Stimulated activated CD4-positive, alpha-beta T cell treated with anti-CD3 and anti-CD28 coated beads, Interleukin-4, amount 100 ng/mL, for 4 hours (primary cell): Measurements from ENCODE around the gene LMNTD2.

Experiments
- DNase-seq, 2 experiments: peaks; one replicate each; pipeline ENCODE4 v3.0.0-alpha.2; 2020

The LMNTD2 gene, protein sequence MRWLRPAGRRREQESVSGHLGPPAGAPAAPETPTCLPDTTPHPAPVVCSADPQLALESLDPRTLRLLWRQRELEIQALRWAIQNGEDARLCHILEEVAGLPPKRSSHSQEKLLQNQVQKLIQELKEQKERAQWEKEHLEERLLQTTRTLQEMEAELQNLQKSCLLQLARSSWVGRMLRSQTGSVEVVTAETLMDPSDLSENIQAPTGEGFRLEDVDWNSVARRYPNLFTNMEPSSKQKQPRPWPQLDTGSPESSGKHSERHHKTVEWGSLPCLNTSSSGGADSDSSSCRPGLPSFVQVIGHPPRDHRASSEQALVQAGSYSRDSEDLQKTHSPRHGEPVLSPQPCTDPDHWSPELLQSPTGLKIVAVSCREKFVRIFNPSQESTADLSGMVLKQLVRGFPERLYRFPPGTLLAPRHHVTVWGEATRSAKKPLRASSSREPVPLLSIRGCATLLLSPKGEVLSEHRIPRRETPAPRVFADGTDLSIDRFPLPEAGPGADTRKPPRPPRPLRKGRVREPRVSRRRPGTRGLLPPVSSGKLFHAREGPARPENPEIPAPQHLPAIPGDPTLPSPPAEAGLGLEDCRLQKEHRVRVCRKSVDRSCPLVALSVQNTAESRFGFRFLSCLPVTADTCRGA

DNA sequence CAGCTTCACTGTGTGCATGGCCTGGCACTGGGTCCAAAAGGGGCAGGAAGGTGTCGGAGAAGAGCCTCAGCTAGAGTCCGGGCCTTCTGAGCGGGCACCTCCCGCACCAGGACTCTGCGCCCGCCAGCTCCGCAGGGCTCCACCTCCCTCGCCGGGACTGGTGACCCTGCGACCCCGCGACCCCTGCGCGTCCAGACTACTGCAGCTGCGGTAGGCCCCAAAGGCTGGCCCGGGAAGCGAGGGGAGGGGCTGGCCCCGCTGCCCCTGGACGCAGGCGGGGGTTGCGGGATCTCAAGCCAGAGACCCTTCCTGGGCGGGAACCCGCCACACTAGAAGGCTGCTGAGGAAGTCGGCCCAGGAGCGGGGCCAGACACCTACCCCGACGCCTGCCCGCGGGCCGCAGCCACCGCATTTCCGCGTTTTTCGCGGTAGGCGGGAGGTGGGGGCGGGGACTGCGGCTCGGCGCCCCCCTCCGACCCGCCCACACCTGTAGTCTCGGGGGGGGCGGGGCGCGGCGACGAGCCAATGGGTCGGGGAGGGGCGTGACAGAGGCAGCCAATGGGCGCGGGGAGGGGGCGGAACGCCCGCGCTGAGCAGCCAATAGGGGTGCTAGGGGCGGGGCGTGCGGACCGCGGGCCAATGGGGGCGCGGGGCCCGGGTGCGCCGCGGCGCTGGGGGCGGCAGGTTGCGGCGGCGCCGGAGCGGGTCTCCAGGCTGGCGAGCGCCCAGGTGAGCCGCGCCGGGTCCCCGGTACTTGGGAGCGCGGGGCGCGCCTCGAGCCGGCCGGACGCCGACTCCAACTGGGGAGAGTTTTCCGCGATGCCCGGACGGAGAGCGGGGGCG lies at the start of gene LMNTD2, which contains the start of gene RASSF7:
TSS of gene LMNTD2 (minus strand) at position 434 of the 843 bp plus-strand sequence. CDS start at position 412, 22 bp downstream.
TSS of gene RASSF7 (plus strand) at position 666 of the 843 bp plus-strand sequence. CDS start 799 bp downstream, outside the sequence.
- DNase-seq: peak; percentile 95 to 97

DNA sequence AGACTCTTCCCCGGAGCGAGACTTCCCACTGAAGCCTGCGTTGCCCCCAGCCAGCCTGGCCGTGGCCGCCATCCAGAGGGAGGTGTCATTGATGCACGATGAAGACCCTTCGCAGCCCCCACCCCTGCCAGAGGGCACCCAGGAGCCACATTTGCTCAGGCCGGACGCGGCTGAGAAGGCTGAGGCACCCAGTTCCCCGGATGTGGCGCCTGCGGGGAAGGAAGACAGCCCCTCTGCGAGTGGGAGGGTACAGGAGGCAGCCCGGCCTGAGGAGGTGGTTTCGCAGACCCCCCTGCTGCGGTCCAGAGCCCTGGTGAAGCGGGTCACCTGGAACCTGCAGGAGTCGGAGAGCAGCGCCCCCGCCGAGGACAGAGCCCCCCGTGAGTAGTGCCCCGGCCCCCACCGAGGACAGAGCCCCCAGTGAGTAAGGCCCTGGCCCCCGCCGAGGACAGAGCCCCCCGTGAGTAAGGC lies 48.8 kb upstream of the LMNTD2 start:
- no peak for DNase-seq

DNA sequence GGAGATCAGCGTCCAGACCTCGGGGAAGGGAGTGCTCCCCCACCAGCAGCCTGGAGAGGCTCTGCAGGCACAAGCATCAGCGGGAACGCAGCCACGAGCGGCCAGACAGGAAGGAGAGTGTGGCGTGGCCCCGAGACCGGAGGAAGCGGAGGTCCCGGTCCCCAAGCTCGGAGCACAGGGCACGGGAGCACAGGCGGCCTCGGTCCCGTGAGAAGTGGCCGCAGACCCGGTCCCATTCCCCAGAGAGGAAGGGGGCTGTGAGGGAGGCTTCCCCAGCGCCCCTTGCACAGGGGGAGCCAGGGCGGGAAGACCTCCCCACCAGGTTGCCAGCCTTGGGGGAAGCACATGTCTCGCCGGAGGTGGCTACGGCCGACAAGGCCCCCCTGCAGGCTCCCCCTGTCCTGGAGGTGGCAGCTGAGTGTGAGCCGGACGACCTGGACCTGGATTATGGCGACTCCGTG lies 48.3 kb upstream of the LMNTD2 start:
- DNase-seq: no peak

DNA sequence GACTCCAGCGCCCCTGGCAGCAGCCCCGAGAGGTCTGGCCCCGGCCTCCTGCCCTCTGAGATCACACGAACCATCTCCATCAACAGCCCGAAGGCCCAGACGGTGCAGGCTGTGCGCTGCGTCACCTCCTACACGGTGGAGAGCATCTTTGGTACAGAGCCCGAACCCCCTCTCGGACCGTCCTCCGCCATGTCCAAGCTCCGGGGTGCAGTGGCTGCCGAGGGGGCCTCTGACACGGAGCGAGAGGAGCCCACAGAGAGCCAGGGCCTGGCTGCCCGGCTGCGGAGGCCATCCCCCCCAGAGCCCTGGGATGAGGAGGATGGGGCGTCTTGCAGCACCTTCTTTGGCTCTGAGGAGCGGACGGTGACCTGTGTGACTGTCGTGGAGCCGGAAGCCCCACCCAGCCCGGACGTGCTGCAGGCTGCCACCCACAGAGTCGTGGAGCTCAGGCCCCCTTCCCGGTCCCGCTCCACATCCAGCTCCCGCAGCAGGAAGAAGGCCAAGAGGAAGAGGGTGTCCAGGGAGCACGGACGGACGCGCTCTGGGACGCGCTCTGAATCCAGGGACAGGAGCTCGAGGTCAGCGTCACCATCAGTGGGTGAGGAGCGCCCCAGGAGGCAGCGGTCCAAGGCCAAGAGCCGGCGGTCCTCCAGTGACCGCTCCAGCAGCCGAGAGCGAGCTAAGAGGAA lies 47.6 kb upstream of the LMNTD2 start:
- no peak for DNase-seq

DNA sequence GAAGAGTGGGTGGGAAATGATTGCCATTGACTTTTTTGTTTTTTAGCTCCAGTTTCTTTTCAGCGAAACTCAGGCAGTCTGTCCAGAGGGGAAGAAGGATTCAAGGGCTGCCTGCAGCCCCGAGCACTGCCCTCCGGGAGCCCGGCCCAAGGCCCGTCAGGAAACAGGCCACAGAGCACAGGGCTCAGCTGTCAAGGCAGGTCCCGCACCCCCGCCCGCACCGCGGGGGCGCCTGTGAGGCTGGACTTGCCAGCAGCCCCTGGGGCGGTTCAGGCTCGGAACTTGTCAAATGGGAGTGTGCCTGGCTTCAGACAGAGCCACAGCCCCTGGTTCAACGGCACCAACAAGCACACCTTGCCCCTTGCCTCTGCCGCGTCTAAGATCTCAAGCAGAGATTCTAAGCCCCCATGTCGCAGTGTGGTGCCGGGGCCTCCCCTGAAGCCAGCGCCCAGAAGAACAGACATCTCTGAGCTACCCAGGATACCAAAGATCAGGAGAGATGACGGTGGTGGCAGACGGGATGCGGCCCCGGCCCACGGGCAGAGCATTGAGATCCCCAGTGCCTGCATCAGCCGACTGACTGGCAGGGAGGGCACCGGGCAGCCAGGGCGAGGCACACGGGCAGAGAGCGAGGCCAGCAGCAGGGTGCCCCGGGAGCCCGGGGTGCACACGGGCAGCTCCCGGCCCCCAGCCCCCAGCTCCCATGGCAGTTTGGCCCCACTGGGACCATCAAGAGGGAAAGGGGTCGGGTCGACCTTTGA lies 46.7 kb upstream of the LMNTD2 start:
- no peak for DNase-seq

DNA sequence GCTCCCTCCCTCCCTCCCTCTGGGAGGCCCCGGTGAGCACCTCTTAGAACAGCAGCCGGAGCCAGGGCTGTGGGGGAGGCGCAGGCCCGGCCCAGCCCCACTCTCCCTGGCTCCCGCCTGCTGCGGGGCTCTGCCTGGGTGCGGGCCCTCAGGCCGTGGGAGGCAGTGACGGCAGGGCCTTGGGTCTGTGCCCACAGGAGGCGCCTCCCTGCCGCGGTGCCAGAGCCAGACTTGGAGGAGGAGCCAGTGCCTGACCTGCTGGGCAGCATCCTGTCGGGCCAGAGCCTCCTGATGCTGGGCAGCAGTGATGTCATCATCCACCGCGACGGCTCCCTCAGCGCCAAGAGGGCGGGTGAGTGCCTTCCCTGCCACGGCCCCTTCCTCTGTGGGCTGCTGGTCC lies 45.7 kb upstream of the LMNTD2 start:
- no peak for DNase-seq

DNA sequence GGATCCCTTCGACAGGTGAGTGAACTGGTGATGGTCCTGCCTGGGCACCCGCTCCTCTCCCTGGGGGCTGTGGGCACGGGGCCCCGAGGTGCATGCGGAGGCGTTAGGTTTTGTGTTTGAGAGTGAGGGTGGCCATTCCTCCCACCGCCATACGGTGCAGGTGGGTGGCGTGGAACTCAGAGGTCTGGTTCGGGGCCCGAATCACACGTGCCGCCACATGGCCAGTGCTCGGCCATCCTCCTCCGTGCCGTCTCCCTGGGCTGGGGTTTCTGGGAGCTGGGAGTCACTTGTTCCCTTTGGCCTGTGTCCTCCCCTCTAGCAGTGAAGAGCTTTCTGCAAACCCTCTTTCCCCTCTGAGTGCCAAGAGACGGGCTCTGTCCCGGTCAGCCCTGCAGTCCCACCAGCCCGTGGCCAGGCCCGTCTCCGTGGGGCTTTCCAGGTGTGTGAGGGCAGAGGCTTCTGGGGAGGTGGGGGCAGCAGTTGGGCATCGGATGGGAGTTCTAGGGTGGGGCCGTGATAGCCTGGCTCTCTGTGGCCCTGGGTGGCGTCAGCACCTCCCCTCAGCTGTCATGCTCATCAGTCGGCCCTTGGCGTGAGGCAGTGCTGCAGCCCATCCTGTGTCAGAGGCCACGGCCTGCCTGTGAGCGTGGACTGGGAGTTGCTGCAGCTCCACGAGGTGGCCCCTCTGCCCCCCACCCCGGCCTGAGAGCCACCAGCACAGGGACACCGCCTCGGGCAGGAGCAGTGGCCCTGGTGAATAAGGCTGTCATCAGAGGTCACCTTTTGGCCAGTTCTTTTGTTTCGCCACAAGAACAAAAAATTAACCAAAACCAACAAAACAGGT lies 45.0 kb upstream of the LMNTD2 start:
- DNase-seq: no peak

DNA sequence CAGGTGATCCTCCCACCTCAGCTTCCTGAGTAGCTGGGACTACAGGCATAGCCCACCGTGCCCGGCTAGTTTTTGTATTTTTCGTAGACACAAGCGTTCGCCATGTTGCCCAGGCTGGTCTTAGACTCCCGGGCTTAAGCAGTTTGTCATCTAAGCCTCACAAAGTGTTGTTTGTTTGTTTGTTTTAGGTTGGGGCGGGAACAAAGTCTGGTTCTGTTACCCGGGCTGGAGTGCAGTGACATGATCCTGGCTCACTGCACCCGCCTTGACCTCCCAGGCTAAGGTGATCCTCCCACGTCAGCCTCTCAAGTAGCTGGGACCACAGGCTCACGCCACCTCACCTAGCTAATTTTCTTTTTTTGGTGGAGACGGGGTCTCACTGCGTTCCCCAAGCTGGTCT lies 42.6 kb upstream of the LMNTD2 start:
- DNase-seq: no peak

DNA sequence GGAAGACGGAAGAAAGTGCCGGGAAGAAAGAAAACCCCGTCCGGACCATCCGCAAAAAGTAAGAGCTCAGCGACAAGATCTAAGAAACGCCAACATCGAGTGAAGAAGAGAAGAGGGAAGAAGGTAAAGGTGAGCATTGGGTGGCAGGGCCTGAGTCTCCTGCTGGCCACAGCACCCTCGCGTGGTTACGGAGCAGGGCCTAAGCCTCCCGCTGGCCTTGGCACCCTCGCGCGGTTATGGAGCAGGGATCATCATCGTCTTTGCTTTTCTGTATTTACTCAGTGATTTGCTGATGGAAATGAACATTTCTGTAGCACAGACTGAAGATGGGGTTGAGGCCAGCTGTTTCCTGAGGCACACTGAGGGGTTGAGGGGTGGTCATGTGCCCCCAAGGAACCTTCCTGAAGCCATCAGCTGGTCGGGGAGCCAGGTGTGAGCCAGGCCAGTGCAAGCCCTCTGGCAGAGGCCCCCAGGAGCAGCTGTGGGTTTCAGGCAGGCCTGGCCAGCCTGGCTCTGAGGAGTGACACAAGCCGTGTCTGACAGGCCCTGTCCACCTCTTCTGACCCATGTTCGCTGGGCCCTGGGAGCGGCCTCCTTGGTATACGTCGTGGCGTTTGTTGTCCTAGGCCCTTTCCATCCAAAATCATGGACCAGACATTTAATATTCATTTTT lies 41.2 kb upstream of the LMNTD2 start:
- no peak for DNase-seq

DNA sequence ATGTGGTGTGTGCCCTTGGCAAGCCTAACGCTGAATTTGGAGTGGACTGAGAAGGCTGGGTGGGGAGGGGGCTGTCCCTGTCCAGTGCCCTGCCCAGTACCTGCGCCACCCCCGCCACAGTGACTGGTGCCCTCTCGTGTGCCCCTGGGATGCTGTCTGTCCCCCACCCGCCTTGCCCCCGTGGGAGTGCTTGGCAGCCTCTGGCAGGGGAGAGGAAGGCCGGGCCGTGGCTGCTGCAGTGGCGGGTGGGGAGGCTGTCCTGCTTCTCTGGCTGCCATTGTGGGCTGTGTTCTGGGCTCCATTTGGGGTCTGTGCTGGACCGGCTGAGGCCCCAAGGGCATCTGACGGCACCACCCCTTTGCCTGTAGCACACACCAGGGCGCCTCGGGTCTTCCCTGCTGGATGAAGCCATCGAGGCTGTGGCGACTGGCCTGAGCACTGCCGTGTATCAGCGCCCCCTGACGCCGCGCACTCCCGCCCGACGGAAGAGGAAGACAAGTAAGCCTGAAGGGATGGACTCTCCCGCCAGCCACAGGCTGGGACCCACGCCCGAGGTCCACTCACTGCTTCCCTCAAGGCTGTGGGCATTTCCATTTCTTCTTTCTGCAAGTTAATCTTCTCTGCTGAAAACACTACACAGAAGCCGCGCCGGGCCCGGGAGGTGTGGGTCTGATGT lies 37.6 kb upstream of the LMNTD2 start:
- DNase-seq: no peak

DNA sequence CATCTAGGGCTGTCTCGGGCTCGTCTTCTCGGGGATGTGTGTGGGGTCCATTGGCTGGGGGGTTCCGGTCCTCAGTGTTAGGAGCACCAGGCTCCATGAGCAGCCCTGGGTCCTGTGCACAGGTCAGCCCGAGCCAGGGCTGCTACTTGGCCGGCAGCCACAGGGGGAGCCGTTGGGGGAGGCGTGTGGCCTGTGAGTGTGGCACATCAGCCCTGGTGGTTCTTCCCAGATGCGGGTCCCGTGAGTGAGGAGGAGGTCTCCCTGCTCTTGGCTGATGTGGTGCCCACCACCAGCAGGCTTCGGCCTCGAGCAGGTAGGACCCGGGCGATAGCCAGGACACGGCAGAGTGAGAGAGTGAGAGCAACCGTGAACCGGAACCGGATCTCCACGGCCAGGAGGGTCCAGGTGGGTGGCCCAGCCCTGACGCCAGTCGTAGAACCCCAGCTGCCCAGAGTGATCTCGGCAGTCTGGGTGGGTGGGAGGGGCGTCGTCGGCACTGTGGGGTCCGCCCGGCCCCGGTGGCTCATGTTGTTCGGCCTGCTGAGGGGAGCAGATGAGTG lies 36.7 kb upstream of the LMNTD2 start:
- DNase-seq: no peak

DNA sequence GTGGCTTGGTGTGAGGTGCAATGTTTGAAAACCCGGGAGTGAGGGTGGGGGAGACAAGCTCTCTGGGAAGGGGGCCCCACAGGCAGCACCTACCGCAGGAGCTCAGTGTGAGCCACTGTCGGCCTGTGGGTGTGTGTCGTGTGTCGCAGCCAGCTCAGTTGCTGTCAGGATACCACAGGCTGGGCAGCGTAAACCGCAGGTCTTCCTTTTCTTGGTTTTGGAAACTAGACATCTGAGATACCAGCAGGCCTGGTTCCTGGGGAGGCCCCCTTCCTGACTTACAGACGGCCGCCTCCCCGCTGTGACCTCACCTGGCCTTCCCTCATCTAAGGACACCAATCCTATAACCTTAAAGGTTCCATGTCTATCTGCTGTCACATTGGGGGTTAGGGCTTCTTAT lies 35.8 kb upstream of the LMNTD2 start:
- DNase-seq: no peak

DNA sequence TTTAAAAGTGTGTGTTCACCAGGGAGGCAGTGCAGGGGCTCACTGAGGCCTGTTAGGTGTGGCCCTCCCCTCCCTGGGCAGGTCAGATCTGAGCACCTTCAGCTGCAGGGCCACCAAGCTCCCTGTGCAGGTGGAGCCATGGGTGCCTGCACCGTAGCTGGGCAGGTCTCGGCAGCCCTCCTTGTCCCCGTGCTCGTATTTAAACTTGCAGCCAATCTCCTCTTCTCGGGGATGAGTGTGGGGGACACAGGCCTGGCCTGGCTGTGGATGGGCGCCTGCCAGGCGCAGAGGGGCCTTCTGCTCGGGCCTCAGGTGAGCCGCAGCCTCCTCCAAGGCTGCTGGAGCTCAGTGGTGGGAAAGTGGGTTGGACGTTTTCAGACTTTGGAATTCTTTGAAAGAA lies 34.9 kb upstream of the LMNTD2 start:
- DNase-seq: no peak

DNA sequence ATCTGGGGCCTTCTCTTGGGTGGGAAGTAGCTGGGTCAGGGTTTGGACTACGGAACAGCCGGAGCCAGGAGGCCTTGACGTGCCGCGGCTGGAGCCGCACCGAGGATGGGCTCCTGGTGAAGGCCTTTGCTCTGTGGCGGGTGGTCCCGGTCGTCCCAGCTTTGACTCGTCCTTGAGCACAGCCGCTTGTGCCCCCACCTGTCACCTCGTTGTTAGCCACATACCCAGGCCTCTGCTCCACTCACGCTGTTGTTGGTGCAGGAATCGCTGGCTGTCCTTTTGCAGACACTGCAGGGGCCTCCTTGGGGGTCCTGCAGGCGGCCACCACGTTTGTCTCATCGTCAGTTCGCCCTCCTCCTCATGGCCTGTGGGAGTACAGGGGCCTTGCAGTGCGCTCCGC lies 32.8 kb upstream of the LMNTD2 start:
- no peak for DNase-seq

DNA sequence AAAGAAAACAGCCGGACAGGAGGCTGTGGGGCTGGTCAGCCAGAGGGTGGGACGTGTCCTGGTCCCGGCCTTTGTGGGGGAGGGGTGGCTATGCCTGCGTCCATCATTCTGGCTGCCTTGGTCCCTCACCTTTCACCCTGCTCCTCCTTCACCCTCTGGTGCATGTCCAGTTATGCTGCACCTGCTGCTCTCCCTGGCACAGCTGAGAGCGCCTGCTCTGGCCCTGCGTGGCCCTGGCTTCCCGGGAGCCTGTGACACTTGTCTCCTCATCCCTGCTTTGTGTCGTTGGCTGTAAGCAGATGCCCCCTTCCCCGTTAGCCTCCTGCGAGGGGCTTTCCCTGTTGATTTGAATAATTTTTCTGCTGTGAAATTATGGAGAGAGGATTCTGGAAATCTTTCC lies 32.4 kb upstream of the LMNTD2 start:
- DNase-seq: no peak

DNA sequence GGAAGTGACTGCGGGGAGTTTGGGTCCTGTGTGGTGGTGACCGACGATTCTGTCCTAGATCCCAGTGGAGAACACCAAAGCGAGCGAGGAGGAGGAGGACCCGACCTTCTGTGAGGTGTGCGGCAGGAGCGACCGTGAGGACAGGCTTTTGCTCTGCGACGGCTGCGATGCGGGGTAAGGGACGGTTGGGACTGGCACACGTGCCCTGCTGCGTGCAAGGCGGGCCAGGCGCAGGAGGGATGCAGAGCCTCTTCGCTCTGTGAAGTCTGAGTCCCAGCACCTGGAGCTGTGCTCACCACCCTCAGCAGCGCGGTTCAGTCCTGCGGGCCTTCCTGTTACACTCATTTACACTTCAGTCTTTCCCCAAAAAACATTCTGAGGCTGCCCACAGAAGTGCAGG lies 32.0 kb upstream of the LMNTD2 start:
- DNase-seq: no peak

DNA sequence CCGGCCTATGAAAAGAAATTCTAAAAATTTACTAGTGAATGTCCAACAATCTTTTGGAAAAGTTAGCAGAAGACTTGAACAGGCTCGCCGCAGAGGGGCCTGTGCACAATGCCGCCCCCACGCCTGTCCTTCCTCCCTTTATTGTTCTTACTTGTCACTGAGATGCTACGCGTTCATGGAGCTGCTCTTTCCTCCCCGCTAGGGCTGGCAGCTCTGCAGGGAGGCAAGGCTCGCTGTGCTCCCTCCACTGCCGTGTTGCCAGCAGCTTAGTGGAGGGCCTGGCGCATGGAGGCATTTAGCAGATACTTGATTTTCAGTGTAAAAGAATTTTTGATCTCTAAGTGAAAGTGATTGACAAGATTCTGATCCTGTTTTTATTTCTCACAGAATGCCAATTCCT lies 30.5 kb upstream of the LMNTD2 start:
- DNase-seq: no peak

DNA sequence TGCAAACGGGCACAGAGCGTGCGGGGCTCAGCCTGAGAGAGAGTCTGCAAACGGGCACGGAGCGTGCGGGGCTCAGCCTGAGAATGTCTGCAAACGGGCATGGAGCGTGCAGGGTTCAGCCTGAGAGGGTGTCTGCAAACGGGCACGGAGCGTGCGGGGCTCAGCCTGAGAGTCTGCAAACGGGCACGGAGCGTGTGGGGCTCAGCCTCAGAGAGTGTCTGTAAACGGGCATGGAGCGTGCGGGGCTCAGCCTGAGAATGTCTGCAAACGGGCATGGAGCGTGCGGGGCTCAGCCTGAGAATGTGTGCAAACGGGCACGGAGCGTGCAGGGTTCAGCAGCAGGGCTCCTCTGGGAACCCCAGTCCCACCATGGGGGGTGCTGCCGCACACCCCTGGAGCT lies 29.3 kb upstream of the LMNTD2 start:
- DNase-seq: no peak

DNA sequence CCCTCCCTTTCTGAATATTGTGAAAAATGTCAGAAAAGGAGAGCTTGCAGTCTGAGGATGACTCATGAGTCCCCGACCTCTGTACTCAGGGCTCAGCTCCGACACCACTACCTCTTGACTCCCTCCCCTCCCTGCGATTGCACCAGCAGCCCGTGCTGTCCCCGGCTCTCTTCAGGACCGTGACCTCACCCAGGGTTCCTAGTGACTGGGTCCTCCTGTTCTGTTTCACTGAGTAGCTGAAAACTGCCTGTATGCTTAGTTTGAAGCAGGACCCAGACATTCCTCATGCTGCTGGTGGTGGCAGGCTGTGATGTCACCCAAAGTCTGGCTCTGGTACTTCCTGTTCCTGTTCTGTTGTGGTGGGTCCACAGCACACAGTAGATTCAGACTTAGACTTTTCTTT lies 27.4 kb upstream of the LMNTD2 start:
- peak; percentile 44 to 78 for DNase-seq
